HG03025 (cell line): ENCODE results near the gene PODNL1.
A peak's percentile ranks its signal among the peaks of the same experiment; 100 is the strongest.

ENCODE experiments used
- ATAC-seq: cut with Tn5 transposase; IDR thresholded peaks from one replicate; pipeline ENCODE4 v1.9.1; 2021; ENCODE audit warnings: mild to moderate bottlenecking, moderate library complexity; ENCODE audit not compliant: unreplicated experiment, low FRiP score

PODNL1 gene

DNA sequence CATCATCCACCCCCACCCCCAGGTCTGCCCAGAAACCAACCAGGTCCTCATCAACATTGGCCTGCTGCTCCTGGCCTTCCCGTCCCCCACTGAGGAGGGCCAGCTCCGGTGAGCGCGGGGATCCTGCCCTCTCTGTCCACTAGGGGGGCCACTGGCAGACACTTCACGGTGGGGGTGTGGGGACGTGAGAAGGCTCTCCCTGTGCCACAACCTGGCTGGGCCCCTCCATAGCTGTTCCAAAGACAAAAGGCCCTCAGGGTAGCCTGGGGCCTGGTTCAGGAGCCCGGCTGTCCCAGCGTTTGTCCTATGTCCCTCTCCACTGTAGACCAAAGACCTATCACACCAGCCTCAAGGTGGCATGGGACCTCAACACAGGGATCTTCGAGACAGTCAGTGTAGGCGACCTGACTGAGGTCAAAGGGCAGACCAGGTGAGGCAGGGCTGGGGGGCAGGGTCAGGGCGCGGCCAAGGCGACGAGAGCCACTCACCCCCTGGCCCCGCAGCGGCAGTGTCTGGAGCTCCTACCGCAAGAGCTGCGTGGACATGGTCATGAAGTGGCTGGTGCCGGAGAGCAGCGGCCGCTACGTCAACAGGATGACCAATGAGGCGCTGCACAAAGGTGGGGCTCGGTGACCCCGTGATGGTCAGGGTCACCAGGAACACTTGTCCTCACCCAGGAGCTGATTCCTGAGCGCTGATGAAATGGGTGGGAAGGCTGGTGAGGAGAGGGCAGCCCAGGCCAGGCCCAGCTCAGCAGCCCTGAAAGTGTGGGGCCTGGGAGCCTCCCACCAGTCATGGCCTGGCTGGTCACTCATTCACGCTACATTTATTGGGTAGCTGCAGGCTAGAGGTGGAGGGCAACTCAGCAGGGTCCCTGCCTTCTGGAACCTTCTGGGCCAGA, 22.0 kb upstream of the PODNL1 start:
- ATAC-seq = no peak

DNA sequence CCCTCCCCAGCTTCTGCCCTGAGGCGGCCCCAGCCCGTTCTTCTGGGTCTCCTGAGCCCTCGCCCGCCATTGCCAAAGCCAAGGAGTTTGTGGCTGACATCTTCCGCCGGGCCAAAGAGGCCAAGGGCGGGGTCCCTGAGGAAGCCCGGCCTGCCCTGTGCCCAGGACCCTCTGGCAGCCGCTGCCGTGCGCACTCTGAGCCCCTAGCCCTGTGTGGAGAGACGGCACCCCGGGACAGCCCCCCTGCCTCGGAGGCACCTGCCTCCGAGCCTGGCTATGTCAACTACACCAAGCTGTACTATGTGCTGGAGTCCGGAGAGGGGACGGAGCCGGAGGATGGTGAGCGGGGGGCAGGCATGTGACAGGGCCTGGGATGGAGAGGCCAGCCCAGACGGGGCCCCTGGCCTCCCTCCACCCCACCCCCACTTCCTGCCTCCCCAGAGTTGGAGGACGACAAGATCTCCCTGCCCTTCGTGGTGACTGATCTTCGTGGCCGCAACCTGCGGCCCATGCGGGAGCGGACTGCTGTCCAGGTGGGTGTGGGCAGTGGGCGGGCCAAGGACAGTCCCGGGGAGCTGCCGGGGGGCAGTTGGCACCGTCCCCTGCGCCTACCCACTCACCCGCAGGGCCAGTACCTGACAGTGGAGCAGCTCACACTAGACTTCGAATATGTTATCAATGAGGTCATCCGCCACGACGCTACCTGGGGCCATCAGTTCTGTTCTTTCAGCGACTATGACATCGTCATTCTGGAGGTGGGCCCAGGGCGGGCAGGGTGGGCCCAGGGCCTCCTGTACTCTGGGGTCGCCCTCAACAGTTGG, 21.1 kb upstream of the PODNL1 start:
- no peak for ATAC-seq

DNA sequence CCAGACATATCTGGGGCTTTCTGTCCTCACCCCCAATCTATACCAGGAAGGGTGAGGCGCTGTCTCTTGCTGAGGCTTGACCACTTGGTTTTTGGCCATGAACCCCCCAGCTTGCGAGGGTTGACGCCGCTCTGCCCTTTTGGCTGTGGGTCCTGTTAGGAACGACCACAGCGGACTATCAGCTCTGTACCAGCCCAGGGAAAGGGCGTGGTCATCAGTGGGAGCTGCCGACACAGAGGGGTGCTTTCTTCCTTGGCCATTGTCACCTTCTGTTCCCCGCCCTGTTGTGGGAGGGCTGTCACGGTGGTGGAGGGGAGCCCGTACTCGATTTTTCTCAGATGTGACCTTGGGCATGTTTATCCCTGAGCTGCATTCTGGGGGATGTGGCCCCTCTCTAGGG, 19.8 kb upstream of the PODNL1 start:
- no peak for ATAC-seq

DNA sequence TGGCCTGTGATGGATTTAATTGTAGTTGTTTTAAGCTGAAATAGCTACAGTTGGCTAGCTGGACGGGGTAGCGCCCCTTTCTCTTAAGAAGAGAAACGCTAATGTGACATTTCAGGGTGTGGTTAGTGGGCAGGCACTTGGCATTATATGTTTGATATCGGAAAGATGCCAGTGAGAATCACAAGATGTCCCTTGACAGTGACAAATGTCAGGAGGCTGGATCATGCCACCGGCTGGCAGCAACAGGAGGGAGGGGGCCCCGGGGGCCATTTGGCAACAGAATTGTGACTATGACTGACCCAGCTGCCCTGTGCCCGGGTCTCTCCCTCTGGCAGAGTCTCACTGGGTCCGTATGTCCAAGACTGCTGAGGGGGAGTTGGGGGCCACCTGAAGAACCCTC, 18.8 kb upstream of the PODNL1 start:
- ATAC-seq = no peak

DNA sequence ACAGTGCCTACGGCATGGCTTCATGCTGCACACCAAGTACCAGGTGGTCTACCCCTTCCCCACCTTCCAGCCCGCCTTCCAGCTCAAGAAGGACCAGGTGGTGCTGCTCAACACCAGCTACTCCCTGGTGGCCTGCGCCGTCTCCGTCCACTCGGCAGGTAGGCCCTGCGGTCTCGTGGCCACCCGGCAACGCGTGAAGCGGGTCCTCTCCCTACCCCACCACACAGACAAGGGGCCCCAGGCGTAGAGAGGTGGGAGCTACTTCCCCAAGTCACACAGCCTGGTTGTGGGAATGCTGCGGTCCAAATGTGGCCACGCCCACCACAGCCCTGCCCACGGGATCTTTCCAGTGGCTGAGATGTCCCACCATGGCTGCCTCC, 18.1 kb upstream of the PODNL1 start:
- ATAC-seq = no peak

DNA sequence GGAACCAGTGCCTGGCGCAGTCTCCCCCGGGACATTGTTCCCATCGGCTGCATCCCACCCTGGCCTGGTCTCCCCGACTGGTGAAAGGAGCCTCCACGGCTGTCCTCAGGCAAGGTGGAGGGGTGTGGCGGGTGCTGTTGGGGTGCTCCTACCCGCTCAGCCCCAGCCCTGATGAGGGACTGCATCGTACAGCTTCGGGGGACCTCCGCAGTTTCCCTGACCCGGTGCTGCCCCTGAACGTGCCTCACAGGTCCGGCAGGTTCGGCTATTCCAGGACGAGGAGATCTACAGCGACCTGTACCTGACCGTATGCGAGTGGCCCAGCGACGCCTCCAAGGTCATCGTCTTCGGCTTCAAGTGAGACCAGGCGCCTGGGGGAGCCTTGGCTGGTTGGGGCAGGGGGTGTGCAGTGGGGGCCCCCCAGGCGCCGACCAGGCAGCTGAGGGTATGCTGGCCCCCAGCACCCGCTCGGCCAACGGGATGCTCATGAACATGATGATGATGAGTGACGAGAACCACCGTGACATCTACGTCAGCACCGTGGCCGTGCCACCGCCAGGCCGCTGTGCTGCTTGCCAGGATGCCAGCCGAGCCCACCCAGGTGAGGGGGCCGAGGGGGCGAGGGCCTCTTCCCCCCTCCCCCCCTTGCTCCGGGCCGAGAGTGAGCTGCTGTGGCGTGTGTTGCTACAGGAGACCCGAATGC, 17.6 kb upstream of the PODNL1 start:
- no peak for ATAC-seq

DNA sequence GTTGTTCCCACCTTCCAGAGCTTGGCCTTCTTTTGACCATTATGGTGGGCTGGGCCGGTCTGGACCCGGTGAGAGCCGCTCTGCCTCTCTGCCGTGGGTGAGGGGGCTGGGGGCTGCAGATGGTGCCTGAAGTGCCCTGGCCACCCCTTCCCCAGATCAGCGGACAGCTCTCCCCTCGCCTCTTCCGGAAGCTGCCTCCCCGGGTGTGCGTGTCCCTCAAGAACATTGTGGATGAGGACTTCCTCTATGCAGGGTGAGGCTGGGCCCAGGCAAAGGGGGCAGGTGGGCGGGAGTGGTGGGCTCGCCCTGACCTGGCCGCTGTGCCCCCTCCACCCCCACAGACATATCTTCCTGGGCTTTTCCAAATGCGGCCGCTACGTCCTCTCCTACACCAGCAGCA, 16.0 kb upstream of the PODNL1 start:
- ATAC-seq = no peak

DNA sequence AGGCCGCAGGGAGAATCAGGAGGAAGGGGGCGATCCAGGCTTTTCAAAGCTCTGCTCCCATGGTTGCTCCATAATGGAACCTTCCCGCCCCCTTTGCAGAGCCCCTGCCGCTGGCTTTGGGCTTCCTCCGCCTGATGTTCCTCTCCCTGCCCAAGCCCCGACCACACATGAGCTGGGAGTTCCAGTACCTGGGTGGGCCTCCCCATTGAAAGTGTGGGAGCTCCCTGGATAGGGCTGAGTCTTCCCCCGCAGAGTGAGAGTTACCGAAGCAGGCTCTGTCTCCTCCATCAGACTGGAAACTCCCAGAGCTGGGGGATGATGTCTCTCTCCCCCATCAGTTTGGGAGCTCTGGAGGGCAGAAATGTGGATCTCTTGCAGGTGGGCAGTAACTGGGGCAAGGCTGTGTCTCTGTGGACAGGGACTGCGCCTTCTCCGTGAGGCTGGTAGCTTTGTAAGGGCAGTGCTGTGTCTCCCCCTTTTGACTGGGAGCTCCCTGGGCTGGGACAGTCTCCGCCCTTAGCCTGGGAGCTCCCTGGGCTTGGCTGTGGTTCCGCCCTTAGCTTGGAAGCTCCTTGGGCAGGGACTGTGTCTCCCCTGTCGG, 14.8 kb upstream of the PODNL1 start:
- no peak for ATAC-seq

DNA sequence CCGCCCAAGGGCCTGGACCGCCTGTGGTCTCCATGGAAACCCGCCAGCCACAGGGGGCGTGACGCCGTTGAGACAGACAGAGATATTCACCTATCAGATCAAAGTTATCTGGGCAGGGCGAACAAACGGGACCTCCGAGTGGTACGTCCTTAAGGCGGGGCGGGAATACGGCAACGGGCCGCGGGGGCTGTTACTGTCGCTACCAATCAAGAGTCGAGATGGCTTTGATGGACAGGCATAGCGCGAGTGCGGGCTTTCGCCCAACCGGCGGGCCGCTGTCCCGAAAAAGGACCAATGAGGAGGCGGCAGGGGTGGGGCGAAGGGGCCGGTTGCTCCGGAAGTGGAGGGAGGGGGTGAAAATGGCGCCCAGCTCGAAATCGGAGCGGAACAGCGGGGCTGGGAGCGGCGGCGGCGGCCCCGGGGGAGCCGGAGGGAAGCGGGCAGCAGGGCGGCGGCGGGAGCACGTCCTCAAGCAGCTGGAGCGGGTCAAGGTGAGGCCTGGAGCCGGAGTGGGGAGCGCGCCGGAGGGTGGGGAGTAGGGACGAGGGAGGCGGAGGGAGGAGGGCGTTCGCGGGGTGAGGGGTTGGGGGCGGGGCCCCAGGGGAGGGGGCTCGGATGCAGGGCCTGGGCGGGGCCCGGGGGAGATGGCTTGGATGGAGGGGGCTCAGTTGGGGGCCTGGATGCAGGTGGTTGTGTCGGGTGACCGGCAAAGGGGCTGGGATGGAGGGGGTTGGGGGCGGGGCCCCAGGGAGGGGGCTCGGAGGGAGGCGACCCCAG, 14.1 kb upstream of the PODNL1 start, which contains the start of gene DCAF15:
DCAF15 (plus strand) TSS at position 356 of the 777 bp plus-strand sequence; CDS start at position 360, 4 bp downstream.
- ATAC-seq = peak; percentile 92

DNA sequence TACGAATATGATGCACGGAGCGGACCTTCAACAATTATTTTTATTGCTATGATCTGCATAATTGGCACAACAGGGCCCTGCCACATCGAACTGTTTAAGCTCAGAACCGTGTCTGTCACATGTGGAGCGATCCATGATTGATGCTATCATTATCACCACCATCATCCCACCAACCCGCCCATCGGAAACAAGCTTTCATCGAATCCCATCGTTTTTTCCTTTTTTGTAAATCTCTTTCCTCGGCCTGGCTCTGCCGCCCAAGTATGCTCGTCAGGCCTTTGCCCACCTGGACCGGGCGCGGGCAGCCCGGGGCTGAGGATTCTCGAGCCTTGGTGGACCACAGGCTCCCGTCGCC, 13.6 kb upstream of the PODNL1 start:
- no peak for ATAC-seq

DNA sequence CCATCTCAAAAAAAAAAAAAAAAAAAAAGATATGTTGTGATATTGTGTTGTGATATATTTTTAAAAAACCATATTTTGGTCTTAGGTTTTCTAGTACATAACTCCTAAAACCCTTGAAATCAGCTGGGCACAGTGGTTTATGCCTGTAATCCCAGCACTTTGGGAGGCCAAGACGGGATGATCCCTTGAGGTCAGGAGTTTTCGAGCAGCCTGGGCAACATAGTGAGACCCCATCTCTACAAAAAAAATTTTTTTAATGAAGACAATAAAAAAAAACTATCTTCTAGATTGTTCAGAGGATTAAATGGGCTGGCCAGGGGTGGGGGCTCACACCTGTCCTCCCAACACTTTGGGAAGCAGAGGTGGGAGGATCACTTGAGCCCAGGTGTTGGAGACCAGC, 12.8 kb upstream of the PODNL1 start:
- ATAC-seq = no peak

DNA sequence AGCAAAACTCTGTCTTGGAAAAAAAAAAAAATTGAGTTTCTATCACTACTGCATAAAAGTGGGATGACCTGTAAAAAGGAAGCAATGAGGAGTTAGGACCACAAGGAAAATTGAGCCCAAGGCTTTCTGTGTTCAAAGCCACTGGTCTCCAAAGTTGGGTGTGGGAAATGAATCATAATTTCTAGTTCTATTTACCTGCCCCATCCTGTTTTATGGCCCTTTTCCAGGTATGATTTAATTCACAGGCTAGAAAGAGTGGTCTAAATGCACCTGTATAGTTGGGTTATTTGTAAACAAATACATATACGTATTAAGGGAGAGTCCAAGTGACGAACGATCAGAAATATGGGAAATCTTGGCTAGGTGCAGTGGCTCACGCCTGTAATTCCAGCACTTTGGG, 8.2 kb upstream of the PODNL1 start:
- no peak for ATAC-seq

DNA sequence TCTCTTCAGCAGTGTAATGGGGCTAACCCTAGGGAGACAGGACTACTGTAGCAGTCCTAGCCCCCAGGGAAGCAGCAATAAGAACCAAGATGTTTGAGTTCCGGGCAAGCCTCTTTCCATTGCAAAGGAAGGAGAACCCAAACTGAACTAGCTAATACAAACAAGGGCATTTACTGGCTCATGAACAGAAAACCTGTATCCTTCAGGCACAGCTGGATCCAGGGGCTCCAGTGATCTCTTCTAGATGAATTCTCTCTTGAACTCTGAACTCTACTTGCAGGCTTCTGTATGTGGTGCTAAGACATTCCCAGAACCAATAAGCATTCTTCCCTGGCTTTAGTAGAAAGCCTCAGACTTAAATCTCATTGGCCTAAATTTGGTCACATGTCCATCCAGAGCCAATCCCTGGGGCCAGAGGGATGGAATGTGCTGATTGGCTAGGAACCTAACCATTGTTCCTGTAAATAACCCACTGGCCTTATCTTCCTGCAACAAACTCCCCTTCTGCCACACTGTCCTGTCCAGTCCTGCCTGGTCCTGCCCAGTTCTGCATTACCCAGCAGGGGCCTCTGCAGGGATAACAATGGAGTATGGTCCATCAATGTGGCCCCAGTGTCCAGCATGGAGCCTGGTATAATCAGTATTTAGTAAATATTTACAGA, 3.9 kb upstream of the PODNL1 start:
- ATAC-seq = no peak

DNA sequence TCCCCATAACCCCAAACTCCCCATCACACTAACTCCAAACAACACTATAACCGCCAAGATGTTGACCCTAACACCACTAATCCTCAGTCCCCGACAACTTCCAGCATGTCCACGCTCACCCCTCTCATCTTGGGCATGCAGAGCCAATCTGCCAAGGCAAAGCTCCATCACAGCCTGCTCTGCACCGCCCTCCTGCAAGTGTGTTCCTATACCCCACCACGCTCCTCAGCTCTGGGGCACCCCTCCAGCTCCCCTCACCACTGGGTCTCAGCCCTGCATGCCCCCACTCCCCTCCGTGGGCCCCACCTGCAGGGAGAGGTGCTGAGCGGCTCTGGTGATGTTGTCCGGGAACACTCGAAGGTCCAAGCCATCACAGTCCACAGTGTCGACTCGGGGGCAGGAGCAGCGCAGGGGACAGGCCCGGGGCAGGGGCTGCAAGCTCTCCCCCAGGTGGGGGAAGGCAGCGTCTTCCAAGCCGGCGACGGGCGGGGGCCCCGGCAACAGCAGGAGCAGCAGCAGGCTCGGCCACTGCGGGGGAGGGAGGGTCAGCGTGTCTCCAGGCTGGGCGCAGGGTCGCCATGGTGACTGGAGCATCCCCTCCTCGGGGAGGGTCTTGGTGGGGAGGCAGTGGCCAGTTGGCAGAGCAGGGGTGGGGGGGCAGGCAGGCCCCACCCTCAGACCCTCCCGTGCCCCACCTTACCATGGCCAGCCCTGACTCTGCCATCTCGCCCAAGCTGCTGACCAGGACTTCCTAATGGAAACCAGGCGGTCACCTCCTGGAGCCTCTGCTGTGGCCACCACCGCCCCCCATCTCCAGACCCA, 527 bp downstream of the PODNL1 start:
- no peak for ATAC-seq

DNA sequence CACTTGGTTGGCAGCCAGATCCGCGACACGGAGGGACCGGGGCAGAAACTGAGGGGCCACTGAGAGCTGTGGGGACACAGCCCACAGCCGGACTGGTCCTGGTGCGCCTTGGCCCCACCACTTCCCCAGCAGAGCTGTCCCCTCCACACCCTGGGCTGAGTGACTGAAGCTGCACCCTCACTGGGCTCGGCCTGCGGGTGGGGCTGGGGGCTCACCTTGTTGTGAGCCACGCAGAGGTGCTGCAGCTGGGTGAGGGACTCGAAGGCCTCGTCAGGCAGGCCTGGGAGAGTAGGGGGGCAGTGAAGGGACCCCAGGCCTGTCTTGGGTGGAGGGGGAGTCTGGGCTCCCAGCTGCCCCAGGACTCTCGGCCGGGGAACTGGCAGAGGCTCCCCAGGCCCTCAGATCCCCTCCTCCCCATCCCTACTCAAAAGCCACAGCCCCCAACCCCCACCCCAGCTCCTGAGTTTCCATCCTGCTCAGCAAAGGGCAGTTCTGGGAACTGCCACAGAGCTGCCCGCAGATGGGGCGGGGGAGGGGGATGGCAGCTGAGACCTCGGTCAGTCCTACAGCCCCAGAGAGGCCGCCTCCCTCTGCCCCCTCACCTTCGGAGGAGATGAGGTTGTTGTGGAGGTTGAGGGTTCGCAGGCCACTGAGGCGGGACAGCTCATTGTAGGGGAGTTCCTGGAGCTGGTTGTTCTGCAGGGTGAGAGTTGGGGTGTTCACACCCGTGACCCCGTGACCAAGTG, 2.3 kb downstream of the PODNL1 start:
- ATAC-seq = no peak

DNA sequence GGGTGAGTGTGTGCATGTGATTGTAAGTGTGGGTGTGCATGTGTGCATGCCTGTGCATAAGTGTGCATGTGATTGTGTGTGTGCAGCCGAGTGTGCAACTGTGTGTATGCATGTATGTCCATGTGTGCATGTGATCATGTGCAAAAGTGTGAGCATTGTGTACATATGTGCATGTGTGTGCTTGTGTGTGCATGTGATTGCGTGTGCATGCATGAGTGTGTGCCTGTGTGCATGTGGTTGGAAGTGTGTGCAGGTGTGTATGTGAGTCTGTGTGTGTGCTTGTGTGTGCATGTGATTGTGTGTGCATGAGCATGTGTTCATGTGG, 3.5 kb downstream of the PODNL1 start:
- no peak for ATAC-seq

DNA sequence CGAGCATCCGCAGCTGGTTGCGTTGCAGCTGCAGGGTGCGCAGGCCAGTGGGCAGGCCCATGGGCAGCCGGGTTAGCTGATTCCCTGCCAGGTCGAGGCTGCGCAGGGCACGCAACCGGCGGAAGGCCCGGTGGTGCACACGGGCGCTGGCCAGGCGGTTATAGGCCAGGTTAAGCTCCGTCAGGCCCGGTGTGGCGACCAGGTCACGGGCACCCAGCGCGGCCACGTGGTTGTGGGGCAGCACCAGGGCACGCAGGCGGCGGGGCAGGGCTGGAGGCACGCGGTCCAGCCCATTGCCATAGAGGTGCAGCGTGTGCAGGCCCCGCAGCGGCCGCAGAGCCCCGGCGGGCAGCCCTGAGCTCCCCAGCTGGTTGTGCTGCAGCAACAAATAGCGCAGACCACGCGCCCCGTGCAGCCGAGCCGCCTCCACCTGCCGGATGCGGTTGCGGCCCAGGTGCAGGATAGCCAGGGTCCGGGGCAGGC, 5.3 kb downstream of the PODNL1 start:
- no peak for ATAC-seq

DNA sequence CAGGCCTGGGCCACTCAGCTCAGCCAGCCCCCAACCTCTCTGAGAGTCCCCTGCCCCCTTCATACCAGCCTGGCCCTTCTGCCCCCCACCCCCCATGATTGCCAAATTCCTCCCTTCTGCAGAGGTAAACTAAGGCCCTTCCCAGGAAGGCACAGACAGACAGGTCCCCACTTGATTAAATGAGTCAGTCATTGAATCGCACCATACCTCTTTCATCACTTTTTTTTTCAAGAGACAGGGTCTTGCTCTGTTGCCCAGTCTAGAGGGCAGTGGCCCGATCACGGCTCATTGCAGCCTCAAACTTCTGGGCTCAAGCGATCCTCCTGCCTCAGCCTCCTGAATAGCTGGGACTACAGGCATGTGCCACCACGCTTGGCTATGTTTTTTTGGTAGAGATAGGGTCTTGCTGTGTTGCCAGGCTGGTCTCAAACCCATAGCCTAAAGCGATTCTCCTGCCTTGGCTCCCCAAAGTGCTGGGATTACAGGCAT, 6.0 kb downstream of the PODNL1 start:
- ATAC-seq = no peak
